ENCODE data around the gene CUX1. TPM values are rescaled to one million over a fixed set of nuclear protein-coding genes. Genes with fewer than 3 reads are reported as not detected.
"Not testable (repeated sequence)": the region's sequence is repeated elsewhere in the genome, so short reads cannot be mapped to it uniquely, and the experiment has no call there.

The CUX1 gene
- total and polyA plus RNA-seq, 10 of the 15 experiments (the other 5 are each of a cell fraction or from before 2014, with no cell fraction given), result 6.1 to 48.6 (median 25.9) TPM

DNA sequence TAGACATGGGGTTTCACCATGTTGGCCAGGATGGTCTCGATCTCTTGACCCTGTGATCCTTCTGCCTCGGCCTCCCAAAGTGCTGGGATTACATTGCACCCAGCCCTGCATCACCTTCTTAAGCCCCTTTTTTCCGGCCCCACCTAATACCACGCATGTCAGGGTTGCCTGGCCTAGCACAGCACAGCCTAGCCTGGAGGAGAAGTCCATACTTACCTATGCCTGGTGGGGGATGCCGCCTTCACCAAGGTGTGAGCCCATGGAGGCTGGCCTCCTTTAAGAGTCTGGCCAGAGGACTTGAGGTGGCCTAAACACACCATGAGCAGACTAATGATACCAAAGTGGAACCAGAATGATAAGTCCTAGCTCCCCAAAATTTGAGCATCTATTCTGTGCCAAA is 22.0 kb upstream of the CUX1 start:
- H3K4me2 ChIP-seq (ENCODE audit: control insufficient read depth, insufficient read depth), result no peak overlapping the region
- ChIA-PET RAD21 (ENCODE audit: unreplicated experiment) (no interaction called here), POLR2A (interaction anchor here (0.5 kb wide), 1 partner anchor 237 kb away, joined by 3 read pairs; no protein-coding TSS in a partner anchor), CTCF (interaction anchor here (0.6 to 1.5 kb wide), 2 partner anchors 9 to 268 kb away, joined by 3 read pairs; no protein-coding TSS in a partner anchor), SMC1A (ENCODE audit: uncharacterized antibody, unreplicated experiment) (no interaction called here)
- H3K9ac ChIP-seq (ENCODE audit: control insufficient read depth, insufficient read depth, low read length), result no peak overlapping the region
- H3K36me3 ChIP-seq (ENCODE audit: control insufficient read depth in 2 of 2, insufficient read depth in 2 of 2, low read length in 1 of 2), result no peaks in the 10 kb centered on the region
- H3K9me3 ChIP-seq (replicated peaks; ENCODE audit: control insufficient read depth, insufficient read depth, low read length), result no peaks in the 10 kb centered on the region
- TF ChIP-seq, protein P1, sequence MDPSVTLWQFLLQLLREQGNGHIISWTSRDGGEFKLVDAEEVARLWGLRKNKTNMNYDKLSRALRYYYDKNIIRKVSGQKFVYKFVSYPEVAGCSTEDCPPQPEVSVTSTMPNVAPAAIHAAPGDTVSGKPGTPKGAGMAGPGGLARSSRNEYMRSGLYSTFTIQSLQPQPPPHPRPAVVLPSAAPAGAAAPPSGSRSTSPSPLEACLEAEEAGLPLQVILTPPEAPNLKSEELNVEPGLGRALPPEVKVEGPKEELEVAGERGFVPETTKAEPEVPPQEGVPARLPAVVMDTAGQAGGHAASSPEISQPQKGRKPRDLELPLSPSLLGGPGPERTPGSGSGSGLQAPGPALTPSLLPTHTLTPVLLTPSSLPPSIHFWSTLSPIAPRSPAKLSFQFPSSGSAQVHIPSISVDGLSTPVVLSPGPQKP (IDR thresholded peaks at IDR 0.05; ENCODE audit: low read depth, low read length), result no peak
- TF ChIP-seq RCOR1 (conservative IDR thresholded peaks at IDR 0.05; ENCODE audit: low read depth, low read length) (no peak), YBX1 (IDR thresholded peaks at IDR 0.05) (no peak), SUZ12 (IDR thresholded peaks at IDR 0.05; ENCODE audit: unreplicated experiment) (no peak)
- no peak overlapping the region for H2AFZ ChIP-seq (ENCODE audit: control insufficient read depth, low read depth, low read length)
- no peak for ATAC-seq
- intact Hi-C loops (cut with micrococcal nuclease; ENCODE audit: unreplicated experiment) (no loop called here), in situ Hi-C loops (cut with MboI) (no loop called here)
- BruUV-seq (replicated peaks), result no TSS peak
- H3K27me3 ChIP-seq (replicated peaks in 1 of 2; ENCODE audit: control insufficient read depth in 2 of 2, insufficient read depth in 2 of 2, low read length in 1 of 2), result no peaks in the 10 kb centered on the region
- H3K27ac ChIP-seq (ENCODE audit: control insufficient read depth, insufficient read depth), result no peak overlapping the region
- no peaks in the 10 kb centered on the region for H3K4me1 ChIP-seq (ENCODE audit: control insufficient read depth, insufficient read depth, low read length)
- no peaks in the 10 kb centered on the region for H3K79me2 ChIP-seq (ENCODE audit: control insufficient read depth, insufficient read depth, low read length)
- DNase-seq (ENCODE audit: low read depth, low spot score), result no peak
- no peaks in the 10 kb centered on the region for H4K20me1 ChIP-seq (ENCODE audit: control insufficient read depth, insufficient read depth)
- no peak overlapping the region for H3K4me3 ChIP-seq
- WGBS (ENCODE audit: insufficient coverage, insufficient replicate concordance, low lambda C conversion rate, missing lambda C conversion rate), result 54% methylated on average over 5 of the region's 5 CpGs
- FAIRE-seq, result no peak

DNA sequence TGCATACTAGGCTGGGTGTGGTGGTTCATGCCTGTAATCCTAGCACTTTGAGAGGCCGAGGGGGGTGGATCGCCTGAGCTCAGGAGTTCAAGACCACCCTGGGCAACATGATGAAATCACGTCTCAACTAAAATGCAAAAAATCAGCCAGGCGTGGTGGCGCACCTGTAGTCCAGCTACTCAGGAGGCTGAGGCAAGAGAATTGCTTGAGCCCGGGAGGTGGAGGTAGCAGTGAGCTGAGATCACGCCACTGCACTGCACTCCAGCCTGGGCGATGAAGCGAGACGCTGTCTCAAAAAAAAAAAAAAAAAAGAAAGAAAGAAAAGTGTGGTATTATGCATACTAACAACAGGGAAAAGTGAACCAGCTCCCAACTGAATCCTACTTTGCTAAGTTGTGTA is 19.3 kb upstream of the CUX1 start:
- H3K27ac ChIP-seq (ENCODE audit: control insufficient read depth, insufficient read depth); H3K4me1 ChIP-seq (ENCODE audit: control insufficient read depth, insufficient read depth, low read length); FAIRE-seq; H3K36me3 ChIP-seq (ENCODE audit: control insufficient read depth in 2 of 2, insufficient read depth in 2 of 2, low read length in 1 of 2); H3K4me3 ChIP-seq; DNase-seq (ENCODE audit: low read depth, low spot score); H3K79me2 ChIP-seq (ENCODE audit: control insufficient read depth, insufficient read depth, low read length); H2AFZ ChIP-seq (ENCODE audit: control insufficient read depth, low read depth, low read length); H3K9me3 ChIP-seq (replicated peaks; ENCODE audit: control insufficient read depth, insufficient read depth, low read length); intact Hi-C loops (cut with micrococcal nuclease; ENCODE audit: unreplicated experiment); ATAC-seq; H3K27me3 ChIP-seq (replicated peaks in 1 of 2; ENCODE audit: control insufficient read depth in 2 of 2, insufficient read depth in 2 of 2, low read length in 1 of 2); BruUV-seq (replicated peaks); H3K9ac ChIP-seq (ENCODE audit: control insufficient read depth, insufficient read depth, low read length); SMC1A ChIA-PET (ENCODE audit: uncharacterized antibody, unreplicated experiment); H4K20me1 ChIP-seq (ENCODE audit: control insufficient read depth, insufficient read depth); H3K4me2 ChIP-seq (ENCODE audit: control insufficient read depth, insufficient read depth); in situ Hi-C loops (cut with MboI): not testable (repeated sequence)
- CTCF ChIA-PET, result interaction anchor here (1.1 to 2.1 kb wide), 2 partner anchors 54 to 409 kb away, joined by 3 to 9 read pairs; no protein-coding TSS in a partner anchor
- TF ChIP-seq PAX5 (IDR thresholded peaks at IDR 0.05; ENCODE audit: borderline replicate concordance, low read depth, low read length), result peak; percentile 45; the same call in 1 of the 2 replicates
- RAD21 ChIA-PET (ENCODE audit: unreplicated experiment), result interaction anchor here (0.6 to 1.0 kb wide), 3 partner anchors 109 to 471 kb away, joined by 3 read pairs; no protein-coding TSS in a partner anchor
- POLR2A ChIA-PET, result interaction anchor here (0.6 kb wide), 1 partner anchor 34 kb away, joined by 3 read pairs; no protein-coding TSS in a partner anchor
- 58% methylated on average over 6 of the region's 10 CpGs for WGBS (ENCODE audit: insufficient coverage, insufficient replicate concordance, low lambda C conversion rate, missing lambda C conversion rate)
